Liver (tissue), 9 donors: ENCODE data around the gene KRT6C. TPM values are rescaled to one million over a fixed set of nuclear protein-coding genes. Genes with fewer than 3 reads are reported as not detected.

Experiments
- DNase-seq: peaks from one replicate; pipeline ENCODE4 v3.0.0-alpha.2; 2017; ENCODE audit warnings: low spot score
- H3K27ac ChIP-seq, 2 donors: one replicate each; pipeline ENCODE4 v1.7.0; 2013; ENCODE audit warnings: inconsistent platforms in 2 of 2, low read length in 2 of 2, control low read depth in 1 of 2, low read depth in 1 of 2, mild to moderate bottlenecking in 1 of 2
- H3K27me3 ChIP-seq, 4 donors: one replicate each; pipeline versions ENCODE4 v1.6.1 to v1.7.0; 2013; ENCODE audit warnings: low read length in 3 of 4, inconsistent platforms in 1 of 4, mild to moderate bottlenecking in 1 of 4, moderate library complexity in 1 of 4; ENCODE audit not compliant: control insufficient read depth in 4 of 4, insufficient read depth in 4 of 4
- H3K36me3 ChIP-seq, 4 donors: one replicate each; pipeline versions ENCODE4 v1.6.1 to v1.7.0; 2013; ENCODE audit warnings: low read length in 3 of 4, mild to moderate bottlenecking in 3 of 4, low read depth in 1 of 4, moderate library complexity in 1 of 4; ENCODE audit not compliant: control insufficient read depth in 4 of 4, insufficient read depth in 3 of 4
- H3K4me1 ChIP-seq, 4 donors: one replicate each; pipeline versions ENCODE4 v1.6.1 to v1.7.0; 2013; ENCODE audit warnings: low read length in 3 of 4, mild to moderate bottlenecking in 3 of 4, moderate library complexity in 1 of 4; ENCODE audit not compliant: control insufficient read depth in 4 of 4, insufficient read depth in 4 of 4
- H3K4me3 ChIP-seq, 3 donors: one replicate each; pipeline versions ENCODE4 v1.6.1 to v1.7.0; 2013; ENCODE audit warnings: low read length in 3 of 3, control low read depth in 1 of 3, low read depth in 1 of 3, mild to moderate bottlenecking in 1 of 3
- H3K9ac ChIP-seq, 2 donors: one replicate each; pipeline ENCODE4 v1.7.0; 2013; ENCODE audit warnings: low read length in 2 of 2, mild to moderate bottlenecking in 2 of 2, moderate library complexity in 2 of 2, control low read depth in 1 of 2, low read depth in 1 of 2
- H3K9me3 ChIP-seq, 4 donors: one replicate each; pipeline versions ENCODE4 v1.6.1 to v1.7.0; 2013; ENCODE audit warnings: low read length in 3 of 4; ENCODE audit not compliant: control insufficient read depth in 4 of 4
- ATF3 ChIP-seq: IDR thresholded peaks from 2 replicates; pipeline ENCODE4 v1.6.1; 2016; ENCODE audit warnings: antibody characterized with exemption
- EGR1 ChIP-seq, 2 donors: IDR thresholded peaks; 2 replicates each; pipeline ENCODE4 v1.6.1; 2016 to 2018; ENCODE audit warnings: antibody characterized with exemption in 2 of 2, low read depth in 2 of 2
- FOXA1 ChIP-seq: IDR thresholded peaks from 2 replicates; pipeline ENCODE4 v1.6.1; 2016; ENCODE audit warnings: antibody characterized with exemption
- FOXA2 ChIP-seq: IDR thresholded peaks from 2 replicates; pipeline ENCODE4 v1.6.1; 2016; ENCODE audit warnings: antibody characterized with exemption
- GABPA ChIP-seq, 2 donors: IDR thresholded peaks in 1 of 2; conservative IDR thresholded peaks in 1 of 2; 2 replicates each; pipeline ENCODE4 v1.6.1; 2016; ENCODE audit warnings: antibody characterized with exemption in 2 of 2, mild to moderate bottlenecking in 1 of 2, moderate library complexity in 1 of 2
- HNF4A ChIP-seq, 2 donors: conservative IDR thresholded peaks; 2 replicates each; pipeline ENCODE4 v1.6.1; 2016; ENCODE audit warnings: antibody characterized with exemption in 2 of 2, mild to moderate bottlenecking in 2 of 2
- HNF4G ChIP-seq: IDR thresholded peaks from 2 replicates; pipeline ENCODE4 v1.6.1; 2016; ENCODE audit warnings: antibody characterized with exemption
- JUND ChIP-seq, 2 donors: IDR thresholded peaks; 2 replicates each; pipeline ENCODE4 v1.6.1; 2016; ENCODE audit warnings: antibody characterized with exemption in 2 of 2
- NR2F2 ChIP-seq: IDR thresholded peaks from 2 replicates; pipeline ENCODE4 v1.6.1; 2016; ENCODE audit warnings: antibody characterized with exemption
- RAD21 ChIP-seq, 2 donors: IDR thresholded peaks; 2 replicates each; pipeline ENCODE4 v1.6.1; 2016; ENCODE audit warnings: antibody characterized with exemption in 2 of 2, mild to moderate bottlenecking in 2 of 2
- REST ChIP-seq: IDR thresholded peaks from 2 replicates; pipeline ENCODE4 v1.6.1; 2016; ENCODE audit warnings: antibody characterized with exemption, mild to moderate bottlenecking
- RXRA ChIP-seq, 2 donors: IDR thresholded peaks; 2 replicates each; pipeline ENCODE4 v1.6.1; 2017 to 2018; ENCODE audit warnings: antibody characterized with exemption in 2 of 2, mild to moderate bottlenecking in 1 of 2
- SP1 ChIP-seq: IDR thresholded peaks from 2 replicates; pipeline ENCODE4 v1.6.1; 2018; ENCODE audit warnings: antibody characterized with exemption, mild to moderate bottlenecking
- TAF1 ChIP-seq: conservative IDR thresholded peaks from 2 replicates; pipeline ENCODE4 v1.6.1; 2016; ENCODE audit warnings: antibody characterized with exemption, mild to moderate bottlenecking
- YY1 ChIP-seq: IDR thresholded peaks from 2 replicates; pipeline ENCODE4 v1.6.1; 2016; ENCODE audit warnings: antibody characterized with exemption, mild to moderate bottlenecking
- ZBTB33 ChIP-seq: IDR thresholded peaks from 2 replicates; pipeline ENCODE4 v1.6.1; 2016; ENCODE audit warnings: antibody characterized with exemption
- WGBS: extraction: QIAGEN DNeasy Blood & Tissue Kit; methylation state at CpG from one replicate; pipeline ENCODE4 v1.1.7; 2013; 5-methylcytosine and 5-hydroxymethylcytosine counted together
- polyA plus RNA-seq, 2 donors: library from polyadenylated mRNA; stranded (reverse) in 1 of 2; unstranded in 1 of 2; fragments of 200-250 nt in 1 of 2; fragments of >200 nt in 1 of 2; fragmentation: Nextera tagmentation in 1 of 2; extraction: Ambion mirVana in 1 of 2; gene quantifications; one replicate each; pipeline versions ENCODE4 v1.2.1 to v1.2.3, GENCODE V29; 2013 to 2015
- total RNA-seq, 2 donors: library from RNA; depleted of rRNA; stranded (reverse); fragments of >200 nt; gene quantifications; one replicate each; pipeline ENCODE4 v1.2.3, GENCODE V29; 2014
- TF ChIP-seq, protein P1 (sequence below): IDR thresholded peaks from 2 replicates; pipeline ENCODE4 v1.6.1; 2016; ENCODE audit warnings: antibody characterized with exemption
- TF ChIP-seq, protein P2 (sequence below): fragments of 150-350 bp; IDR thresholded peaks from 2 replicates; pipeline ENCODE4 v1.5.1; 2017; ENCODE audit warnings: improper control_type of control experiment, low read depth, low read length; ENCODE audit not compliant: missing input control
- donor health status: healthy.
- donor health status: healthy.
- donor health status: healthy.
- donor health status: healthy.
- donor health status: healthy.

KRT6C gene
- total and polyA plus RNA-seq, 4 donors, result 0.61 TPM; not detected in 3

GRCh38 chr12:52444647-52445595 lies 28.7 kb downstream of the KRT6C start (continued):
- no peak for TF ChIP-seq NR2F2

DNA sequence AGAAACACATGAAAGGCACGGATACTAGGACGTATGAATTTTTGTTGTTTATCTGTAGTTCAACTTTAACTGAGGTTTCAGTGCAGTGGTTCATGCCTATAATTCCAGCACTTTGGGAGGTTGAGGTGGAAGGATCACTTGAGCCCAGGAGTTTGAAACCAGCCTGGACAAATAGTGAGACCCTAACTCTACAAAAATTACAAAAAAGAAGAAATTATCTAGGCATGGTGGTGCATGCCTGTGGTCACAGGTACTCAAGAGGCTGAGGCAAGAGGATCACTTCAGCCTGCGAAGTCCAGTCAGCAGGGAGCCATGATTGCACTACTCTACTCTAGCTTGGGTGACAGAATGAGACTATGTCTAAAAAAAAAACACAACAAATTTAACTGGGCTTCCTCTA lies 29.6 kb downstream of the KRT6C start:
- H3K36me3 ChIP-seq, result no peaks in the 10 kb centered on the region
- 91% methylated on average over 3 of the region's 3 CpGs for WGBS
- DNase-seq, result no peak

More for the DNA sequence above, 29.6 kb downstream of the KRT6C start:
- no peak overlapping the region for H3K27ac ChIP-seq
- peaks cover 0 to 8% (median 0%) of the 10 kb centered on the region in 4 donors for H3K27me3 ChIP-seq
- H3K4me3 ChIP-seq, result no peak overlapping the region
- no peak overlapping the region for H3K9ac ChIP-seq
- H3K9me3 ChIP-seq, result no peaks in the 10 kb centered on the region
- H3K4me1 ChIP-seq, result no peaks in the 10 kb centered on the region
- no peak for TF ChIP-seq GABPA (IDR thresholded peaks at IDR 0.05 in 1 of 2, conservative IDR thresholded peaks at IDR 0.05 in 1 of 2)
- TF ChIP-seq RXRA (IDR thresholded peaks at IDR 0.05), result no peak
- no peak for TF ChIP-seq ATF3
- TF ChIP-seq EGR1 (IDR thresholded peaks at IDR 0.05; ENCODE audit: low read depth in 2 of 2), result no peak
- no peak for TF ChIP-seq FOXA1
- TF ChIP-seq FOXA2, result no peak
- no peak for TF ChIP-seq TAF1
- TF ChIP-seq ZBTB33, result no peak
- TF ChIP-seq, protein P1, sequence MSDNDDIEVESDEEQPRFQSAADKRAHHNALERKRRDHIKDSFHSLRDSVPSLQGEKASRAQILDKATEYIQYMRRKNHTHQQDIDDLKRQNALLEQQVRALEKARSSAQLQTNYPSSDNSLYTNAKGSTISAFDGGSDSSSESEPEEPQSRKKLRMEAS, result no peak
- no peak for TF ChIP-seq REST
- no peak for TF ChIP-seq HNF4G
- TF ChIP-seq NR2F2, result no peak
- TF ChIP-seq, protein P2, sequence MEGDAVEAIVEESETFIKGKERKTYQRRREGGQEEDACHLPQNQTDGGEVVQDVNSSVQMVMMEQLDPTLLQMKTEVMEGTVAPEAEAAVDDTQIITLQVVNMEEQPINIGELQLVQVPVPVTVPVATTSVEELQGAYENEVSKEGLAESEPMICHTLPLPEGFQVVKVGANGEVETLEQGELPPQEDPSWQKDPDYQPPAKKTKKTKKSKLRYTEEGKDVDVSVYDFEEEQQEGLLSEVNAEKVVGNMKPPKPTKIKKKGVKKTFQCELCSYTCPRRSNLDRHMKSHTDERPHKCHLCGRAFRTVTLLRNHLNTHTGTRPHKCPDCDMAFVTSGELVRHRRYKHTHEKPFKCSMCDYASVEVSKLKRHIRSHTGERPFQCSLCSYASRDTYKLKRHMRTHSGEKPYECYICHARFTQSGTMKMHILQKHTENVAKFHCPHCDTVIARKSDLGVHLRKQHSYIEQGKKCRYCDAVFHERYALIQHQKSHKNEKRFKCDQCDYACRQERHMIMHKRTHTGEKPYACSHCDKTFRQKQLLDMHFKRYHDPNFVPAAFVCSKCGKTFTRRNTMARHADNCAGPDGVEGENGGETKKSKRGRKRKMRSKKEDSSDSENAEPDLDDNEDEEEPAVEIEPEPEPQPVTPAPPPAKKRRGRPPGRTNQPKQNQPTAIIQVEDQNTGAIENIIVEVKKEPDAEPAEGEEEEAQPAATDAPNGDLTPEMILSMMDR, result no peak
- TF ChIP-seq HNF4A (conservative IDR thresholded peaks at IDR 0.05), result no peak
- no peak for TF ChIP-seq RAD21 (IDR thresholded peaks at IDR 0.05)
- no peak for TF ChIP-seq JUND (IDR thresholded peaks at IDR 0.05)
- no peak for TF ChIP-seq YY1
- no peak for TF ChIP-seq SP1
